Fibroblast of villous mesenchyme (primary cell): ENCODE data around the gene NUPR1. TPM values are rescaled to one million over a fixed set of nuclear protein-coding genes. Genes with fewer than 3 reads are reported as not detected.

ENCODE experiments used
- DNase-seq: peaks from one replicate; pipeline ENCODE4 v3.0.0-alpha.2; 2010; ENCODE audit warnings: low read depth
- H3K4me3 ChIP-seq: 2 replicates; pipeline ENCODE4 v1.5.1; 2011; ENCODE audit warnings: low read depth, mild to moderate bottlenecking, low read length
- total RNA-seq: library from RNA; depleted of rRNA; stranded (reverse); fragments of >200 nt; gene quantifications from 2 replicates; pipeline ENCODE4 v1.2.3, GENCODE V29; 2012
- TF ChIP-seq, protein P1 (sequence below): IDR thresholded peaks from 2 replicates; pipeline ENCODE4 v1.5.1; 2012; ENCODE audit warnings: low read depth, mild to moderate bottlenecking, low read length; ENCODE audit not compliant: insufficient read depth

The NUPR1 gene
- total RNA-seq, 1 donor, result 8.2 TPM

DNA sequence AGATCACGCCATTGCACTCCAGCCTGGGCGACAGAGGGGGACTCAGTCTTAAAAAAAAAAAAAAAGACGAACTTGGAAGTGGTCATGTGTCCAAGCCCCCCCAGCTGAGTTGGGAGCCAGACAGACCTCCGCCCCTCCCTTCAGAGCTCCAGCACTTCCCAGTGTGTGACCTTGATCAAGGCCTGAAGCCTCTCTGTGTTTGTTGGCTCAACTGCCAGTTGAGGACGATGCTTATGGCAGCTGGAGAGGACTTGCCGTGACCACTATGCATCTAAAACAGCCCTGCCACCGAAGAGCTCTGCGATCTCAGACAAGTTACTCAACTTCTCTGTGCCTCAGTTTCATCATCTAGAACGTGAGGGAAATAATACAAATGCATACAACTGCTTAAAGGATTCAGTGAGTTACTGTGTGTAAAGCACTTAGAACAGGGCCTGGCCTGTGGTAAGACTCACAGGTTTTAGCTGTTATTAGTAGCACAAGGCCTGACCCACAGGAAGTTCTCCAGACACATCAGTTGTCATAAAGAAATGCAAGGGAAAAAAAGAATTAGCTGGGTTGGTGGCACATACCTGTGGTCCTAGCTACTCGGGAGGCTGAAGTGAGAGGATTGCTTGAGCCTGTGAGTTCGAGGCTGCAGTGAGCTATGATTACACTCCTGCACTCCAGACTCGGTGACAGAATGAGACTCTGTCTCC lies 25.1 kb downstream of the NUPR1 start:
- TF ChIP-seq, protein P1, sequence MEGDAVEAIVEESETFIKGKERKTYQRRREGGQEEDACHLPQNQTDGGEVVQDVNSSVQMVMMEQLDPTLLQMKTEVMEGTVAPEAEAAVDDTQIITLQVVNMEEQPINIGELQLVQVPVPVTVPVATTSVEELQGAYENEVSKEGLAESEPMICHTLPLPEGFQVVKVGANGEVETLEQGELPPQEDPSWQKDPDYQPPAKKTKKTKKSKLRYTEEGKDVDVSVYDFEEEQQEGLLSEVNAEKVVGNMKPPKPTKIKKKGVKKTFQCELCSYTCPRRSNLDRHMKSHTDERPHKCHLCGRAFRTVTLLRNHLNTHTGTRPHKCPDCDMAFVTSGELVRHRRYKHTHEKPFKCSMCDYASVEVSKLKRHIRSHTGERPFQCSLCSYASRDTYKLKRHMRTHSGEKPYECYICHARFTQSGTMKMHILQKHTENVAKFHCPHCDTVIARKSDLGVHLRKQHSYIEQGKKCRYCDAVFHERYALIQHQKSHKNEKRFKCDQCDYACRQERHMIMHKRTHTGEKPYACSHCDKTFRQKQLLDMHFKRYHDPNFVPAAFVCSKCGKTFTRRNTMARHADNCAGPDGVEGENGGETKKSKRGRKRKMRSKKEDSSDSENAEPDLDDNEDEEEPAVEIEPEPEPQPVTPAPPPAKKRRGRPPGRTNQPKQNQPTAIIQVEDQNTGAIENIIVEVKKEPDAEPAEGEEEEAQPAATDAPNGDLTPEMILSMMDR, result no peak
- H3K4me3 ChIP-seq, result no peak overlapping the region
- no peak for DNase-seq

DNA sequence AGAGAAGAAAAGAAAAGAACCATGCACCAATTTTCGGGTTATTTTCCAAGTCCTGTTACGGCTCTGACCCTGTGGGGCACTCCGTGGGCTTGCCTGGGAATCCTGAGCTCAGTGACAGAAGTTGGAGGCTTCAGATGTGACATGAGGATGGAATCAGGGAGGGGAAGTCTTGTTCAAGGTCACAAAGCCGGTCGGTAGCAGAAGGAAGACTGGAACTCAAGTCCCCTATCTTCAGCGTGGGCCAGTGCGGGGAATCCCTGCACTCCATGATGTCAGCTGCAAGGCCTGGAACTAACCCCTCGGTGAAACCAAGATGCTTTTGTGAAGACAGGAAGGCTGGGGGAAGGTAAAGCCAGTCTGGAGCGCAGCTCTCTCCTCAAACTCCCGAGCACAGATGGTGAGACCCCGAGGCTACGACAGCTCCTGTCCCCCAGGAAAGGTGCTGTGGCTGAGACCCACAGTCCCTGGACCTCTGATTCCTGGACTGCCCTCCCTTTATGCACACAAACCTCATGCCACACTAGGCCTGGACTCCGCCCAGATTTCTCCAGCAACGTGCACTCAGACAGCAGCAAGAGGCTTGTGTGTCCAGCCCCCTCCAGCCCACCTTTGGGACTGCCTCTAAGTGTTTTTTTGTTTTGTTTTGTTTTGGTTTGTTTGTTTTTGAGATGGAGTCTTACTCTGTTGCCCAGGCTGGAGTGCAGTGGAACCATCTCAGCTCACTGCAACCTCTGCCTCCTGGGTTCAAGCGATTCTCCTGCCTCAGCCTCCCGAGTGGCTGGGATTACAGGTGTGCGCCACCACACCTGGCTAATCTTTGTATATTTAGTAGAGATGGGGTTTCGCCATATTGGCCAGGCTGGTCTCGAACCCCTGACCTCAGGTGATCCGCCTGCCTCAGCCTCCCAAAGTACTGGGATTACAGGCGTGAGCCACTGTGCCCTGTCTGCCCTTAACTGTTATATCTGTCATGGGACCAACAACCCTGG lies 26.7 kb downstream of the NUPR1 start:
- TF ChIP-seq, protein P1, result no peak
- no peak for DNase-seq
- H3K4me3 ChIP-seq, result no peak overlapping the region

DNA sequence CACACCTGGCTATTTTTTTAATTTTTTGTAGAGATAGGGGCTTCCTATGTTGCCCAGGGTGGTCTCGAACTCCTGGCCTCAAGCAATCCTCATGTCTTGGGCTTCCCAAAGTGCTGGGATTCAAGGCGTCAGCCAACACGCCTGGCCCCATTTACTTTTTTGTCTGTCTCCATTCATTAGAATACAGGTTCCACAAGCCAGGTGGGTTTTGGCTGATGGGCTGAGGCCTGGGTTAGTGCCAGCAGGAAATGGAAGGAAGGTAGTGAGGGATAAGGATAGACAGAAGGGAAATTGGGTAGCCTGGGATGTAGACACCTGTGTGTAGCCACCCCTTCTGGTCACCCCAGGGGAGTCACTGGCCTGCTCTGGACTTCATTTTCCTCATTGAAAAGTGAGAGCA lies 27.7 kb downstream of the NUPR1 start:
- TF ChIP-seq, protein P1, result no peak
- no peak overlapping the region for H3K4me3 ChIP-seq

DNA sequence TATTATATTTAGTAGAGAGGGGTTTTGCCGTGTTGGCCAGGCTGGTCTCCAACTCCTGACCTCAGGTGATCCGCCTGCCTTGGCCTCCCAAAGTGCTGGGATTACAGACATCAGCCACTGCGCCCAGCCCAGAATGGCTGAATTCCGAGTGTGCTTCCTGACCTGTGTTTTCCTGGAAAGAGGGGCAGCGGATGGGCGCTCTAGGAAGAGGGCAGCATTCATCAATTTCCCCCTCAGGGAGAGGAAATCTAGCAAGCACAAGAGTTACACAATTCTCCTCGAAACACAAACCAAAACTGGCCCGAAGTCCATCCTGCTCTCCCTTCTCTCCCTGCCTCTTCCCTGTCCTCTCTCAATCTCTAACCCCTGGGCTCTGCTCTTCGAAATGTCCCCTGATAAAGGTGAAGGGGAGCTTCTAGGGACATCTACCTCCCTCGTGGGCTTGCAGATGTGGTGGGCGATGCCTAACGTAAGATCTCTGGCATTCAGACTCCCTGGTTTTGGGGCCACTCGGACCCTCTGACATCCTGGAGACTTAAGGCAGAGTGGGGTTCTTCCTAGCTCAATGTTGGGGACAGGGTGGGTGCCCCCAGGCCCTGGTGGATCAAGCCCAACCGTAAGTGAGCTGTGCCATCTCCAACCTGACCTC lies 33.2 kb downstream of the NUPR1 start:
- DNase-seq, result no peak
- TF ChIP-seq, protein P1, result no peak

More for the DNA sequence above, 27.7 kb downstream of the NUPR1 start:
- DNase-seq, result no peak

DNA sequence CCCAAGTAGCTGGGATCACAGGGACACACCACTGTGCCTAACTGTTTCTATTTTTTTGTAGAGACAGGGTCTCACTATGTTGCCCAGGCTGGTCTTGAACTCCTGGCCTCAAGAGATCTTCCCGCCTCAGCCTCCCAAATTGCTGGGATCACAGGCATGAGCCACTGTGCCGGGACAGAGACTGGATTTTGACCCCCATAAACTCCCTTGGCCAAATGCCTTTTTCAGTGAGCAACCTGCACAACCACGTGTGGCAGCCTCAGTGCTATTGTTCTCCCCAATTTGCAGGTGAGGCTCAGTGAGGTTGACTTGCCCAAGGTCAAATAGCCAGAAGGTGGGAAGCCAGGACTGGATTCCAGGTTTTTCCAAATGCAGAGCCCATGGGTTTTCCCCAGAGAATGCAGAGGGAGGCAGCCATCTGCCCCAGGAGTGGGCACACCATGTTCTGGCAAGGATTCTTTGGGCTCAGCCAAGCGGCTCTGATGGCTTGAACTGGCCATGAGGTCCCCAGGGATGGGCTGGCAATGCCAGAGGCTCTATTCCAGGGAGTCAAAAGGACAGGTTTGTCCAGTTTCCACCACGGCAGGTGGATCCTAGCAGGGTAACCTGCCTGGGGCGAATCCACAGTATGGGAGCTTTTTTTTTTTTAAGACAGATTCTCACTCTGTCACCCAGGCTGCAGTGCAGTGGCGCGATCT lies 33.9 kb downstream of the NUPR1 start:
- TF ChIP-seq, protein P1, result no peak
- no peak overlapping the region for H3K4me3 ChIP-seq
- DNase-seq, result no peak

More for the DNA sequence above, 33.2 kb downstream of the NUPR1 start:
- H3K4me3 ChIP-seq, result no peak overlapping the region

DNA sequence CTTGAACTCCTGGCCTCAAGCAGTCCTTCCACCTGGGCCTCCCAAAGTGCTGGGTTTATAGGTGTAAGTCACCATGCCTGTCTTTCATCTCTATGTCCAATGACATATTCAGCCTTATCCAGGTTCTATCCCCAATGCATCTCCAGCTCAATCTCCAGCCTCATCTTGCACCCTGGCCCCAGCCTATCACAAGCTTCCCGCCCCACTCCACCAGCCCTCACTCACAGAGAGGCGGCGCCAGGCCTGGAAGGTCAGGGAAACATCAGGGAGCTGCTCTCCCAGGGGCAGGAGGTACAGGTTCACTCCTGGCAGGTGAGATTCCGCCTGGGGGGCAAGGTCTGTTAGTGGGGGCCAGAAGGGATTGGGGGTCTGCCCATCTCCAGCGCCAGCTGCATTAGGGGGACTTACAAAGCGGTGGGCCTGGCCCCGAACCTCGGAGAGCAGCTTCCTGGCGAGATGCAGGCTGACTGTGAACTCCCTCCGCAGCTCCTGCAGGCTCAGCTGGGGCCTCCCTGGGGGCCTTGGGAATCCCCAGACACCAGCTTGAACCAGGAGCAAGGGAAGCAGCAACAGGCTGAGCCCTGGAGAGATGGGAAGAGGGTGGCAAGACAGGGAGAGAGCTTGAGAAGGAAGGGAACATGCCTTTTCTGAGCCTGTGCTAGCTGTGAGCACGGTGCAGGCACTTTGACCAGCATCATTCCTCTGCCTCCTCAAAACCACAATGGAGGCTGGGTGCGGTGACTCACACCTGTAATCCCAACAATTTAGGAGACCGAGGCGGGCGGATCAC lies 35.1 kb downstream of the NUPR1 start:
- no peak for DNase-seq
- H3K4me3 ChIP-seq, result no peak overlapping the region
- TF ChIP-seq, protein P1, result no peak
